DMS153 treated with DMSO at 0.1 percent for 48 hours (cell line): ENCODE measurements around the gene PLEKHN1.
"Not testable (repeated sequence)": the region's sequence is repeated elsewhere in the genome, so short reads cannot be mapped to it uniquely, and the experiment has no call there.

Experiments used
- DNase-seq: peaks from one replicate; lab custom pipeline; 2025; ENCODE audit not compliant: unreplicated experiment; lab: John Stamatoyannopoulos, UW

Gene PLEKHN1

GRCh38 chr1:1005774-1006304, 39.6 kb downstream of the PLEKHN1 start:
- DNase-seq, result no peak

- DNase-seq, result no peak
Measured at GRCh38 chr1:1006305-1007159, 40.2 kb downstream of the PLEKHN1 start.

GRCh38 chr1:1010131-1010530, 43.8 kb downstream of the PLEKHN1 start:
- DNase-seq, result not testable (repeated sequence)

- DNase-seq, result no peak
Measured at GRCh38 chr1:1011396-1011949, 45.2 kb downstream of the PLEKHN1 start.

GRCh38 chr1:1012736-1013104, 46.4 kb downstream of the PLEKHN1 start:
- not testable (repeated sequence) for DNase-seq

GRCh38 chr1:1013105-1013921, 47.0 kb downstream of the PLEKHN1 start, which contains the start of gene ISG15:
TSS of gene ISG15 (plus strand) at chr1:1013497. CDS start at chr1:1013574, 77 bp downstream.
- peak; percentile 83 for DNase-seq

- peak; percentile 85 for DNase-seq
Measured at GRCh38 chr1:1013922-1014648, 47.8 kb downstream of the PLEKHN1 start.

GRCh38 chr1:1014799-1015681, 48.8 kb downstream of the PLEKHN1 start:
- DNase-seq, result no peak

- not testable (repeated sequence) for DNase-seq
Measured at GRCh38 chr1:1017397-1018320, 51.4 kb downstream of the PLEKHN1 start.

- not testable (repeated sequence) for DNase-seq
Measured at GRCh38 chr1:1018321-1018685, 52.0 kb downstream of the PLEKHN1 start.

GRCh38 chr1:1019122-1019999, 53.1 kb downstream of the PLEKHN1 start:
- DNase-seq, result peak; percentile 92

GRCh38 chr1:1020000-1020404, 53.7 kb downstream of the PLEKHN1 start, which contains the start of gene AGRN:
TSS of gene AGRN (plus strand) at chr1:1020120. CDS start at chr1:1020173, 53 bp downstream.
- no peak for DNase-seq

- DNase-seq, result no peak
Measured at GRCh38 chr1:1020415-1021009, 54.2 kb downstream of the PLEKHN1 start.

GRCh38 chr1:1021010-1021919, 55.0 kb downstream of the PLEKHN1 start:
- peak; percentile 45 for DNase-seq

- no peak for DNase-seq
Measured at GRCh38 chr1:1021920-1022259, 55.6 kb downstream of the PLEKHN1 start.

- no peak for DNase-seq
Measured at GRCh38 chr1:1022302-1023009, 56.2 kb downstream of the PLEKHN1 start.
